HepG2 (cell line): ENCODE measurements around the gene RASSF4.

Experiments used
- BCL6 ChIP-seq: IDR thresholded peaks from 2 replicates; pipeline ENCODE4 v1.6.1; 2016; ENCODE audit warnings: missing genetic modification reagents, missing compliant biosample characterization
- CTCF ChIP-seq: sonication (generic); formaldehyde crosslinking; IDR thresholded peaks from 2 replicates; pipeline ENCODE4 v1.5.0; 2020; ENCODE audit warnings: mild to moderate bottlenecking, missing genetic modification reagents, moderate library complexity
- MXD1 ChIP-seq: sonication (generic); formaldehyde crosslinking; IDR thresholded peaks from 2 replicates; pipeline ENCODE4 v1.4.0; 2020; ENCODE audit warnings: mild to moderate bottlenecking, missing genetic modification reagents
- POLR2A ChIP-seq, 2 experiments: IDR thresholded peaks; 2 replicates each; pipeline ENCODE4 v1.6.1; 2011; ENCODE audit warnings: low read depth in 2 of 2, low read length in 2 of 2, mild to moderate bottlenecking in 1 of 2, moderate library complexity in 1 of 2; ENCODE audit not compliant: insufficient read depth in 1 of 2
- POLR2AphosphoS5 ChIP-seq: IDR thresholded peaks from 2 replicates; pipeline ENCODE4 v1.6.1; 2012; ENCODE audit warnings: low read depth, low read length
- RFX5 ChIP-seq: IDR thresholded peaks from 2 replicates; pipeline ENCODE4 v1.6.1; 2011; ENCODE audit warnings: low read depth, low read length, improper control_type of control experiment
- TAF1 ChIP-seq: sonication (generic); formaldehyde crosslinking; IDR thresholded peaks from 2 replicates; pipeline ENCODE4 v1.4.0; 2020; ENCODE audit warnings: missing genetic modification reagents
- TF ChIP-seq, protein P1 (sequence below): sonication (generic); formaldehyde crosslinking; IDR thresholded peaks from 2 replicates; pipeline ENCODE4 v1.4.0; 2020; ENCODE audit warnings: missing genetic modification reagents, low read depth, mild to moderate bottlenecking, borderline replicate concordance

DNA sequence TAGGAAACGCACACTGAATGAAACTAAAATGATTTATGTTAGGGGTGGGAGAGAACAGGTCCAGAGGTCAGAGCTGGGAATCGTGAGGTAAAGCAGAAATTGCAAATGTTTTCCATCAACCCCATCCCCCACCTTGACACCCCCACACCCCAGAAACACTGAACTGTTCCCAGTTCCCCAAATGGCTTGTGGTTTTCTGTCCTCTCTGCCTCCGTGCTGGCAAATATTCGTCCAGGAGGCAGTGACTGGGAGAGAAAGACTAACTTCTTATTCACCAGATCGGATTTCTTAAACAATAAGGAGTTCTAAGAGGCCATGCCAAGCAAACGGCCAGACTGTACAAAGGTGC is 730 bp upstream of the RASSF4 start:
- TF ChIP-seq POLR2AphosphoS5 (no peak), TAF1 (CRISPR knock-in tag) (no peak), POLR2A (IDR thresholded peaks at IDR 0.05; ENCODE audit: insufficient read depth in 1 of 2, low read depth in 2 of 2, low read length in 2 of 2) (no peak), CTCF (CRISPR knock-in tag) (no peak), BCL6 (no peak), RFX5 (no peak), MXD1 (CRISPR knock-in tag) (no peak)
- TF ChIP-seq, protein P1, sequence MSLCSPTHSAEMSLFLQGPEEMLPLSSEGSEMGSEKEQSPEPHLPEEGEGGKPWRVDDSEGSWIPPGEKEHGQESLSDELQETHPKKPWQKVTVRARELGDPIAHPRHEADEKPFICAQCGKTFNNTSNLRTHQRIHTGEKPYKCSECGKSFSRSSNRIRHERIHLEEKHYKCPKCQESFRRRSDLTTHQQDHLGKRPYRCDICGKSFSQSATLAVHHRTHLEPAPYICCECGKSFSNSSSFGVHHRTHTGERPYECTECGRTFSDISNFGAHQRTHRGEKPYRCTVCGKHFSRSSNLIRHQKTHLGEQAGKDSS = no peak
